Measurements from ENCODE around the gene PADI1. TPM values are rescaled to one million over a fixed set of nuclear protein-coding genes. Genes with fewer than 3 reads are reported as not detected.

The PADI1 gene
- total RNA-seq, 4 donors from 2014 or later, result 0.27 to 2.5 (median 2.3) TPM; not detected in 1

DNA sequence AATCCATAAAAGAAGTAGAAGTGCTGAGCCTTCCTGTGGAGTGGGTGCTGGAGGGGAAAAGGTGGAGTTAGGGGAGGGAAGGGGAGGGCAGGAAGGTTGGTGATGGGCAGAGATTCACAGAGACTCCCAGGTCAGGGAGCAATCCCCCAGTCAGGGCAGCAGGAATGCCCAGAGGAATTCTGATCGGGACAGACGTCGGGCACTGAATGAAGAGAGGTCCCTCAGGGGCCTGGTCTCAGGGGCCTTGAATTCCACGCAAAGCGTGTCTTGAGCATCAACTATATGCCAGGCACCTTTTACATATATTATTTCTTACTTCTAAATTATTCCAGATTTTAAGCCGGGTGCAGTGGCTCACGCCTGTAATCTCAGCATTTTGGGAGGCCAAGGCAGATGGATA is 7.2 kb upstream of the PADI1 start:
- Histone ChIP-seq H3K4me3 (no peak overlapping the region), H3K27ac (no peak overlapping the region), H3K9me3 (no peaks in the 10 kb centered on the region), H3K36me3 (no peaks in the 10 kb centered on the region), H3K4me1 (no peaks in the 10 kb centered on the region), H3K27me3 (peaks cover 48% of the 10 kb centered on the region)
- TF ChIP-seq POLR2A (IDR thresholded peaks at IDR 0.05), result no peak
- no peak for TF ChIP-seq POLR2AphosphoS5 (IDR thresholded peaks at IDR 0.05)
- TF ChIP-seq EP300 (IDR thresholded peaks at IDR 0.05), result no peak
- TF ChIP-seq, protein P1, sequence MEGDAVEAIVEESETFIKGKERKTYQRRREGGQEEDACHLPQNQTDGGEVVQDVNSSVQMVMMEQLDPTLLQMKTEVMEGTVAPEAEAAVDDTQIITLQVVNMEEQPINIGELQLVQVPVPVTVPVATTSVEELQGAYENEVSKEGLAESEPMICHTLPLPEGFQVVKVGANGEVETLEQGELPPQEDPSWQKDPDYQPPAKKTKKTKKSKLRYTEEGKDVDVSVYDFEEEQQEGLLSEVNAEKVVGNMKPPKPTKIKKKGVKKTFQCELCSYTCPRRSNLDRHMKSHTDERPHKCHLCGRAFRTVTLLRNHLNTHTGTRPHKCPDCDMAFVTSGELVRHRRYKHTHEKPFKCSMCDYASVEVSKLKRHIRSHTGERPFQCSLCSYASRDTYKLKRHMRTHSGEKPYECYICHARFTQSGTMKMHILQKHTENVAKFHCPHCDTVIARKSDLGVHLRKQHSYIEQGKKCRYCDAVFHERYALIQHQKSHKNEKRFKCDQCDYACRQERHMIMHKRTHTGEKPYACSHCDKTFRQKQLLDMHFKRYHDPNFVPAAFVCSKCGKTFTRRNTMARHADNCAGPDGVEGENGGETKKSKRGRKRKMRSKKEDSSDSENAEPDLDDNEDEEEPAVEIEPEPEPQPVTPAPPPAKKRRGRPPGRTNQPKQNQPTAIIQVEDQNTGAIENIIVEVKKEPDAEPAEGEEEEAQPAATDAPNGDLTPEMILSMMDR (IDR thresholded peaks at IDR 0.05), result no peak
- no peak for ATAC-seq
- WGBS, 2 donors (ENCODE audit: low coverage in 1 of 2), result 88% methylated on average over 6 of the region's 7 CpGs; no CpG with 5 or more reads in 1 of the 2 donors

DNA sequence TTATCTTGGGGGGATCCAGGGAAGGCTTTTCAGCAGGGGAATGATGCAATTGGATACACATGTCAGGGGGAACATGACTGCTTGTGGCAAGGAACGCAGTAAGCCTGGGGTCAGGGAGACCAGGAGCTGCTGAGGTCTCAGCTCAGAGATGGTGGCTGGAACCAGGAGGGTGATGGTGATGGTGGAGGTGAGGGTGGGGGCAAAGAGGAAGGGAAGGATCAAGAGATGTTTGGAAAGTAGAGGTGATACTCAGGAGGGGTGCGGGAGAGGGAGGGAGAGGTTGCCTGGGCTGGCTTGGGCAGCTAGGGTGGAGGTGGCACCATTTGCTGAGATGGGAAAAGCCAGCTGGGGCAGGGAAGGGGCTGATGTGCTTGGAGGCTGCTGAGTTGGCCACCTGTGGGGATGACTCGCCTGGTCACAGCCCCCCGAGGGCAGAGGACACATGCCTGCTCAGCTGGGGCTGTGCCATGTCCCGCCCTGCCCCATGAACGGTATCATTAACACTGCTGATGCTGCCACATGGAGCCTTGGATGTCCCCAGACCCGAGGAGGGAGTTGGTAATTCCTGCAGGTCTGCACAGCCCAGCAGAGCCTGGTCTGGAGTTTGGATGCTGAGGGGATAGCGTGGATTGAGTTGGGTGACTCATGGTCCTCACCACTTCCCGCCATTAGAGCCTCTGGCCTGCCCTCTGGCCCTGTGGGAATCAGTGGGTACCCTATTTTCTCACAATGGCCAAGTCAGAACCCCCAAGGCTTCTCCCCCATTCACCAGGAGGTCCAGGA is 6.3 kb upstream of the PADI1 start:
- Histone ChIP-seq H3K4me1 (no peaks in the 10 kb centered on the region), H3K27ac (no peak overlapping the region), H3K36me3 (no peaks in the 10 kb centered on the region), H3K9me3 (no peaks in the 10 kb centered on the region), H3K27me3 (peaks cover 50% of the 10 kb centered on the region), H3K4me3 (no peak overlapping the region)
- 36 to 62% methylated on average over 2 to 4 of the region's 9 CpGs for WGBS, 2 donors (ENCODE audit: low coverage in 1 of 2)
- no peak for ATAC-seq
- TF ChIP-seq POLR2A (IDR thresholded peaks at IDR 0.05) (no peak), POLR2AphosphoS5 (IDR thresholded peaks at IDR 0.05) (no peak), EP300 (IDR thresholded peaks at IDR 0.05) (no peak)
- TF ChIP-seq, protein P1 (IDR thresholded peaks at IDR 0.05), result no peak

DNA sequence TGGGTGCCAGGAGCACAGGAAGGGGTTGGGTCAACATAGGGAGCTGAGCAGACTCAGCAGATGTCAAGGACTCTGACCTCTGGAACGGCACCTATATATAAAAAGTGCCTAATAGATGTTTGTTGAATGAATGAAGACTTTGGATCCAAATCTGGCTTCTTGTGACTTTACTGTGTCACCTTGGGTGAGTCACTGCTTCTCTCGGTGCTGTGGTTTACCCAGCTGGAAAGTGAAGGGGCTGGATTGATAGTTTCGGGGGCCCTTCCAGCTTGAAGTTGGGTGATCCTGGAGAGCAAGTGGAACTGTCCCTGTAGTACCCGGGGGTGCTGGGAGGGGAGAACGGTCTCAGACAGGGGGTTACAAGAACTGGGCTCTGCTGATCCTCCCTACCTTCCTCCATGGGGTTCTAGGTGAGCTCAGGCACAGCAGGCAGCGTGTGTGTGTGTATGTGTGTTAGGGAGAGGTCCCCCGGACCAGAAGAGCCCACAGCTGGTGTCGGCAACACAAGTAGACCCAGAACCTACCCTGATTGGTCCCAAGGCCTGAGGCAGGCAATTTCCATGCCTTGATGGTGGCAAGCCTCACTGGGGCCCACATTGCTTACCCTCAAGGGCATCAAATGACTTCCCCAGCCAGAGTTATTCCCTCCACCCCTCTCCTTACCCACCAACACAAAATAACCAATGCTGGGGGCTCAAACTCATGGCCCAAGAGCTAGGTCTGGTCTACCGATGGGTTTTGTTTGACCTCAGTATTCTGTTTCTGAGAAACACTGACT is 5.5 kb upstream of the PADI1 start:
- no peak overlapping the region for H3K27ac ChIP-seq
- TF ChIP-seq POLR2A (IDR thresholded peaks at IDR 0.05), result no peak
- TF ChIP-seq POLR2AphosphoS5 (IDR thresholded peaks at IDR 0.05), result no peak
- TF ChIP-seq, protein P1 (IDR thresholded peaks at IDR 0.05), result no peak
- H3K4me1 ChIP-seq, result no peaks in the 10 kb centered on the region
- H3K27me3 ChIP-seq, result peaks cover 52% of the 10 kb centered on the region
- WGBS, 2 donors (ENCODE audit: low coverage in 1 of 2), result 67 to 90% methylated on average over 2 to 3 of the region's 9 CpGs
- H3K9me3 ChIP-seq, result no peaks in the 10 kb centered on the region
- no peaks in the 10 kb centered on the region for H3K36me3 ChIP-seq
- ATAC-seq, result no peak
- H3K4me3 ChIP-seq, result no peak overlapping the region

DNA sequence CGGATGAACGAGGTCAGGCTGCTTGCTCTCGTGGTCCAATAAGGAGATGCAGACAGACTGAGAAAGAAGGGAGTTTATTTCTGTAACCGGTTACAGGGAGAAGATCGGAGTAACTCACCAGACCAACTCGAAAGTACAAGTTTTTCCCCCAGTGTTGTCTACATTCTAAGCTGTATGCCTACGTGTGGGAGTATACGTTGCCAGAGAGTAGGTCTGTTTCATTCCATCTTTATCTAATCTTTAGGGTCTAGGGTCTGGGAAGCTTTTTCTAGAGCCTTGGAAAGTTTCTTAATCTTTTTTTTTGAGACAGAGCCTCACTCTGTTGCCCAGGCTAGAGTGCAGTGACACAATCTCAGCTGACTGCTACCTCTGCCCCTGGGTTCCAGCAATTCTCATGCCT is 4.7 kb upstream of the PADI1 start:
- Histone ChIP-seq H3K27ac (no peak overlapping the region), H3K9me3 (no peaks in the 10 kb centered on the region), H3K4me1 (no peaks in the 10 kb centered on the region), H3K36me3 (no peaks in the 10 kb centered on the region), H3K4me3 (no peak overlapping the region), H3K27me3 (peaks cover 52% of the 10 kb centered on the region)
- TF ChIP-seq, protein P1 (IDR thresholded peaks at IDR 0.05), result no peak
- WGBS, 2 donors (ENCODE audit: low coverage in 1 of 2), result 43 to 52% methylated on average over 8 of the region's 8 CpGs
- no peak for ATAC-seq

DNA sequence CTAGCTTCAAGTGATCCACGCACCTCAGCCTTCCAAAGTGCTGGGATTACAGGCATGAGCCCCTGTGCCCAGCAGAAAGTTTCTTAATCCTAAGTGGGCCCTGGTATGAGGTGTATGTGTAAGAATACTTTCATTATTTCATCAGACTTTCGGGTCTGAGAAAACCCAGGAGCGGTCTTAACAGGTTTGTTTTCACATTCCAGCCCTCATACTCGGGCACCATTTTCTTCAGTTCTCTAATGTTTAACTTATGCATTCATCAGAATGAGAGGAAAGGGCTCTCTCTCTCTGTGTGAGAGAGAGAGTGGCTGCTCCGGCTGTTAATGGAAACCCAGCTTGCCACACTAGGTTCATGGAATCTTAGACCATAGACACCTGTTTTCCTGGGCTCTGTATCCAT is 4.2 kb upstream of the PADI1 start:
- 29 to 42% methylated on average over 2 to 4 of the region's 5 CpGs for WGBS, 2 donors (ENCODE audit: low coverage in 1 of 2)
- H3K4me1 ChIP-seq, result no peaks in the 10 kb centered on the region
- TF ChIP-seq, protein P1 (IDR thresholded peaks at IDR 0.05), result no peak
- TF ChIP-seq POLR2AphosphoS5 (IDR thresholded peaks at IDR 0.05) (no peak), POLR2A (IDR thresholded peaks at IDR 0.05) (no peak), EP300 (IDR thresholded peaks at IDR 0.05) (no peak)
- no peaks in the 10 kb centered on the region for H3K36me3 ChIP-seq
- no peak for ATAC-seq
- peaks cover 53% of the 10 kb centered on the region for H3K27me3 ChIP-seq
- H3K27ac ChIP-seq, result no peak overlapping the region
- H3K4me3 ChIP-seq, result no peak overlapping the region
- no peaks in the 10 kb centered on the region for H3K9me3 ChIP-seq
